ENCODE data around the gene AMER1.

DNA sequence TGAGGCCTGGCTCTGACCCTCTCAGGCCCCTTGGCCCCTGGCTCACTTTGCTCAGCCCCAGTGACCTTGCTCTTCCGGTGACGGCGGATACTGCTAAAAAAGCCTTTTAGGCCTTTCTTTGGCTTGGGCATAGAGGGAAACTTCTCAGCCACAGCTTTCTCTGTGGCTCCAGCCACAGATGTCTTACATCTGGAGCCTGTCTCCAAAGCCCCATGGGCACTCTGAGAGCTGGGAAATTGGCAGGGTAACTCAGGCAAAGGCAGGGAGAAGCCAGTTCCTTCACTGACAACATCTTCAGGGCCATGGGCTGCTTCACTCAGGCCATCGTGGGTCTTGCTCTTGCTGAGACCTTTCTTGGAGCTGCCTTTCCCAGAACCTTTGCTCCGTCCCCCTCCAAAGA is 12.8 kb downstream of the AMER1 start:
- no peak for TF ChIP-seq SP2 (IDR thresholded peaks at IDR 0.05; ENCODE audit: low read length)
- no peak for TF ChIP-seq RAD21 (IDR thresholded peaks at IDR 0.05 in 1 of 2, conservative IDR thresholded peaks at IDR 0.05 in 1 of 2; ENCODE audit: low read depth in 2 of 2, low read length in 2 of 2)
- TF ChIP-seq SRF (IDR thresholded peaks at IDR 0.05; ENCODE audit: low read depth, low read length), result no peak
- TF ChIP-seq BACH1 (IDR thresholded peaks at IDR 0.05; ENCODE audit: low read length), result no peak
- no peak for TF ChIP-seq POLR2A (IDR thresholded peaks at IDR 0.05; ENCODE audit: control extremely low read depth in 1 of 2, low read depth in 2 of 2, low read length in 2 of 2)
- TF ChIP-seq TEAD4 (IDR thresholded peaks at IDR 0.05; ENCODE audit: low read depth, low read length), result no peak
- no peak for TF ChIP-seq HDAC2 (IDR thresholded peaks at IDR 0.05; ENCODE audit: borderline replicate concordance in 1 of 2, low read depth in 2 of 2, low read length in 2 of 2)
- no peak for TF ChIP-seq NRF1 (IDR thresholded peaks at IDR 0.05; ENCODE audit: low read depth, low read length)
- TF ChIP-seq EZH2 (IDR thresholded peaks at IDR 0.05; ENCODE audit: low read depth, low read length, severe bottlenecking), result no peak
- TF ChIP-seq EGR1 (IDR thresholded peaks at IDR 0.05; ENCODE audit: borderline replicate concordance, low read depth, low read length), result no peak

Data from H1 (cell line).